Measurements from ENCODE around the gene CRIP2. TPM values are rescaled to one million over a fixed set of nuclear protein-coding genes. Genes with fewer than 3 reads are reported as not detected.

Gene CRIP2
- total and polyA plus RNA-seq, 2 of the 8 experiments (the other 6 are each of a cell fraction or from before 2014, with no cell fraction given): 4.2 to 13.5 TPM

DNA sequence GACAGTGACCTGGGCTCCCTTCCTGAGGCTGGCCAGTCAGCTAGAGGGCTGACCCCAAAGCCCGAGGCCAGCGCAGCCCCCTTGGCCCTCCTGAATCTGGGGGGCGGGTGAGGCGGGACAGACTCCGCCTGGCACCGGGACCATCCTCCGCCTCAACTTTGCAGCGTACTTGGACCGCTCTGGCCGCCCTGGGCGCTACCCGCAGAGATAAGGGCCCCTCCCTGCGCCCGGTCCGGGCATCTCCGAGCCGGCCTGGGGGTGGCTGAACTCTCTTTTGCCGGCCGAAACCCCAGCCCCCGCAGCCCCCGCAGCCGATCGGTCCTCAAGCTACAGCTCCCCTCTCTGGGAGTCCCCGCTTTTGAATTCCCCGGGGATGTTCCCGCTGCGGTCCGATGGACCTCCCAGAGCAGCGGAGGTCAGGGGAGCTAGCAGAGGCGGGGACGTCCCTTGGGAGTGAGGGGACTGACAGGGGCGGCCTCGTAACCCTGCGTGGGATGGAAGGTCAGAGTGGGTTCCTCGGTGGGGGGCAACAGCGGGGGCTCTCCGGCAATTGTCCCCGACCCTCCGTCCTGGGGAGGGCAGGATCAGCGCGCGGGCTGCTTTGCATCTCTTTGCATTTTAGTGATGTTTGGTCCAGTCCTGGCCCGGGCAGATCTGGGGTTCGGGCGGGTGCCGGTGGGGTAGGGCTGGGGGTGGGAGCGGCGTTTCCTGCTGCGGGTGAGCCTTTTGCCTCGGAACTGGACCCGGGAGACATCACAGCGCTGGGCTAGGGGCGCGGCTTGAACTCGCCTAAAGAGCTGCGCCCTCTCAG lies 11.7 kb downstream of the CRIP2 start, which contains the start of gene CRIP1 (continued):
- TF ChIP-seq POLR2A (IDR thresholded peaks at IDR 0.05; ENCODE audit: control extremely low read depth in 1 of 2, low read depth in 2 of 2, low read length in 2 of 2) (no peak), EP300 (IDR thresholded peaks at IDR 0.05; ENCODE audit: borderline replicate concordance in 1 of 2, low read depth in 2 of 2, low read length in 2 of 2) (no peak), CBX5 (IDR thresholded peaks at IDR 0.05; ENCODE audit: low read depth, low read length) (no peak), SP1 (IDR thresholded peaks at IDR 0.05; ENCODE audit: low read depth, low read length) (no peak), SP4 (IDR thresholded peaks at IDR 0.05; ENCODE audit: low read length) (no peak), MAFK (IDR thresholded peaks at IDR 0.05; ENCODE audit: low read depth, low read length) (no peak), RNF2 (IDR thresholded peaks at IDR 0.05; ENCODE audit: borderline replicate concordance, low read depth, low read length, missing control alignments, poor library complexity, severe bottlenecking) (peak; percentile 29), HDAC6 (IDR thresholded peaks at IDR 0.05; ENCODE audit: low read depth, low read length) (no peak), JUN (IDR thresholded peaks at IDR 0.05; ENCODE audit: low read depth, low read length) (no peak), CEBPB (IDR thresholded peaks at IDR 0.05; ENCODE audit: low read depth, low read length) (no peak), GABPA (IDR thresholded peaks at IDR 0.05; ENCODE audit: borderline replicate concordance, insufficient read depth, low read length) (no peak), SP2 (IDR thresholded peaks at IDR 0.05; ENCODE audit: low read length) (no peak), RBBP5 (IDR thresholded peaks at IDR 0.05; ENCODE audit: borderline replicate concordance, low read depth, low read length) (no peak), EGR1 (IDR thresholded peaks at IDR 0.05; ENCODE audit: borderline replicate concordance, low read depth, low read length) (no peak), TEAD4 (IDR thresholded peaks at IDR 0.05; ENCODE audit: low read depth, low read length) (no peak), RAD21 (IDR thresholded peaks at IDR 0.05 in 1 of 2, conservative IDR thresholded peaks at IDR 0.05 in 1 of 2; ENCODE audit: low read depth in 2 of 2, low read length in 2 of 2) (no peak), SUZ12 (IDR thresholded peaks at IDR 0.05; ENCODE audit: low read length) (peak; percentile 65; the same call in 1 of the 2 replicates), EZH2 (IDR thresholded peaks at IDR 0.05; ENCODE audit: low read depth, low read length, severe bottlenecking) (peak; percentile 29)
- TF ChIP-seq, protein P1, sequence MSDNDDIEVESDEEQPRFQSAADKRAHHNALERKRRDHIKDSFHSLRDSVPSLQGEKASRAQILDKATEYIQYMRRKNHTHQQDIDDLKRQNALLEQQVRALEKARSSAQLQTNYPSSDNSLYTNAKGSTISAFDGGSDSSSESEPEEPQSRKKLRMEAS (IDR thresholded peaks at IDR 0.05): no peak
- TF ChIP-seq, protein P2, sequence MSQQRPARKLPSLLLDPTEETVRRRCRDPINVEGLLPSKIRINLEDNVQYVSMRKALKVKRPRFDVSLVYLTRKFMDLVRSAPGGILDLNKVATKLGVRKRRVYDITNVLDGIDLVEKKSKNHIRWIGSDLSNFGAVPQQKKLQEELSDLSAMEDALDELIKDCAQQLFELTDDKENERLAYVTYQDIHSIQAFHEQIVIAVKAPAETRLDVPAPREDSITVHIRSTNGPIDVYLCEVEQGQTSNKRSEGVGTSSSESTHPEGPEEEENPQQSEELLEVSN (IDR thresholded peaks at IDR 0.05): 0 out of 2 replicates have a peak, but pooled peaks have one; percentile 13
